PC-3 (cell line): ENCODE results near the gene NCL. TPM values are rescaled to one million over a fixed set of nuclear protein-coding genes. Genes with fewer than 3 reads are reported as not detected.

Source experiments
- ATAC-seq: fragments of 200-7000 bp; cut with Tn5 transposase; 2 replicates; pipeline ENCODE4 v1.9.1; 2020; ENCODE audit warnings: mild to moderate bottlenecking, moderate library complexity
- BruUV-seq: library from RNA; stranded (reverse); fragments of 400-500 nt; replicated peaks from 2 replicates; lab custom pipeline; 2021; lab: Mats Ljungman, UMichigan
- CTCF ChIA-PET: fragments of 300-600 bp; sonication (Branson Sonifier 250); formaldehyde crosslinking; loops from one replicate; lab custom pipeline; 2022; ENCODE audit warnings: antibody characterized with exemption; lab: Charles Lee
- POLR2A ChIA-PET: fragments of 300-600 bp; sonication (Branson Sonifier 250); formaldehyde crosslinking; loops from one replicate; lab custom pipeline; 2022; ENCODE audit warnings: antibody characterized with exemption; ENCODE audit not compliant: unreplicated experiment; lab: Charles Lee
- DNase-seq: peaks from one replicate; pipeline ENCODE4 v3.0.0-alpha.2; 2015
- H2AFZ ChIP-seq: fragments of 300-600 bp; sonication (generic); 2 replicates; pipeline ENCODE4 v1.6.0; 2016; ENCODE audit warnings: antibody characterized with exemption, low read length
- H3F3A ChIP-seq: fragments of 300-600 bp; sonication (generic); one replicate; pipeline ENCODE4 v1.6.0; 2017; ENCODE audit warnings: antibody characterized with exemption, low read length, control low read depth, mild to moderate bottlenecking; ENCODE audit not compliant: unreplicated experiment
- H3K27ac ChIP-seq: fragments of 300-600 bp; sonication (generic); 2 replicates; pipeline ENCODE4 v1.5.1; 2016; ENCODE audit warnings: mild to moderate bottlenecking, low read length
- H3K27me3 ChIP-seq: fragments of 300-600 bp; sonication (generic); 2 replicates; pipeline ENCODE4 v1.6.1; 2016; ENCODE audit warnings: low read length, mixed read lengths
- H3K36me3 ChIP-seq: fragments of 300-600 bp; sonication (generic); 2 replicates; pipeline ENCODE4 v1.6.1; 2016; ENCODE audit warnings: low read depth, mixed run types, low read length, mixed read lengths
- H3K4me1 ChIP-seq: fragments of 300-600 bp; sonication (generic); 2 replicates; pipeline ENCODE4 v1.5.1; 2016; ENCODE audit warnings: low read length; ENCODE audit not compliant: insufficient read depth
- H3K4me2 ChIP-seq: fragments of 300-600 bp; sonication (generic); 2 replicates; pipeline ENCODE4 v1.6.0; 2016; ENCODE audit warnings: low read length
- H3K4me3 ChIP-seq: fragments of 300-600 bp; sonication (generic); 2 replicates; pipeline ENCODE4 v1.5.1; 2016; ENCODE audit warnings: mild to moderate bottlenecking, low read length, mixed read lengths
- H3K79me2 ChIP-seq: fragments of 300-600 bp; sonication (generic); 2 replicates; pipeline ENCODE4 v1.6.1; 2017; ENCODE audit warnings: low read length, mixed read lengths
- H3K9ac ChIP-seq: fragments of 300-600 bp; sonication (generic); 2 replicates; pipeline ENCODE4 v1.6.0; 2016; ENCODE audit warnings: mild to moderate bottlenecking, low read length
- H3K9me2 ChIP-seq: fragments of 300-600 bp; sonication (generic); replicated peaks from 2 replicates; pipeline ENCODE4 v1.6.1; 2016; ENCODE audit warnings: mixed run types, low read length, mixed read lengths
- H3K9me3 ChIP-seq: fragments of 300-600 bp; sonication (generic); 2 replicates; pipeline ENCODE4 v1.6.1; 2016; ENCODE audit warnings: low read length, mixed read lengths
- H4K20me1 ChIP-seq: fragments of 300-600 bp; sonication (generic); 2 replicates; pipeline ENCODE4 v1.6.1; 2016; ENCODE audit warnings: low read length, mixed read lengths
- EZH2 ChIP-seq: fragments of 300-600 bp; sonication (generic); IDR thresholded peaks from one replicate; pipeline ENCODE4 v1.6.1; 2017; ENCODE audit warnings: antibody characterized with exemption, mild to moderate bottlenecking, low read length; ENCODE audit not compliant: unreplicated experiment
- EZH2phosphoT487 ChIP-seq: fragments of 300-600 bp; sonication (generic); IDR thresholded peaks from 2 replicates; pipeline ENCODE4 v1.6.1; 2018; ENCODE audit warnings: mild to moderate bottlenecking, antibody characterized with exemption, low read length, borderline replicate concordance
- intact Hi-C: fragments of 100-400 bp; cut with micrococcal nuclease; formaldehyde crosslinking; loops from 2 replicates; pipeline ENCODE4 v1.9.0; 2023
- total RNA-seq: library from RNA; depleted of rRNA; stranded (reverse); fragments of >200 nt; gene quantifications from 2 replicates; pipeline ENCODE4 v1.2.3, GENCODE V29; 2014
- TF ChIP-seq, protein P1 (sequence below): fragments of 300-600 bp; sonication (generic); conservative IDR thresholded peaks from 2 replicates; pipeline ENCODE4 v1.5.1; 2017; ENCODE audit warnings: antibody characterized with exemption, low read depth, mild to moderate bottlenecking, low read length

Gene NCL
- total RNA-seq, 1 experiment from 2014 or later: 430 TPM

DNA sequence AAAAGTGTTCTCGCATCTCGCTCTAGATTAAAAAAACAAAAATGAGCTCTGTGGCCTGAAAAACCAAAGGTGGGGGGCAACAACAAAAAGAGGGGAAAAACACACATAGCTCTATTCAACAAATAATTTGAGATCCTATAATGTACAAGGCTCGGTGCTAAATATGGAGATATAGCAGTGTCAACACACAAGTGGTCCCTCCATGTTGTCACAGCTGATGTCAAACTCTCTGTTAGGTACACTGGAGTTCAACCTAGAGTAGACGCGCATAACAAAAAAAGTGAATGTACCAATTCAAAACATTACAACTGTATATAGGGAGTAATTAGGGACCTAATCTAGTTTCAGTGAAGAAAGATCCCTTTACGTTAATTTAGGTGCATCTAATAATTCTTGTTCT is 5.9 kb downstream of the NCL start:
- Histone ChIP-seq H3K36me3 (peaks cover 99% of the 10 kb centered on the region), H3K27ac (no peak overlapping the region), H3K9me2 (no peaks in the 10 kb centered on the region), H3K9me3 (no peaks in the 10 kb centered on the region), H3K9ac (no peak overlapping the region), H3K27me3 (no peaks in the 10 kb centered on the region), H3F3A (peaks cover 63% of the 10 kb centered on the region), H3K4me1 (peaks cover 14% of the 10 kb centered on the region), H3K4me2 (no peak overlapping the region), H3K4me3 (no peak overlapping the region), H3K79me2 (peaks cover 56% of the 10 kb centered on the region), H4K20me1 (peaks cover 78% of the 10 kb centered on the region), H2AFZ (no peak overlapping the region)
- ChIA-PET CTCF (no interaction called here), POLR2A (no interaction called here)
- intact Hi-C loops: no loop called here
- TF ChIP-seq, protein P1, sequence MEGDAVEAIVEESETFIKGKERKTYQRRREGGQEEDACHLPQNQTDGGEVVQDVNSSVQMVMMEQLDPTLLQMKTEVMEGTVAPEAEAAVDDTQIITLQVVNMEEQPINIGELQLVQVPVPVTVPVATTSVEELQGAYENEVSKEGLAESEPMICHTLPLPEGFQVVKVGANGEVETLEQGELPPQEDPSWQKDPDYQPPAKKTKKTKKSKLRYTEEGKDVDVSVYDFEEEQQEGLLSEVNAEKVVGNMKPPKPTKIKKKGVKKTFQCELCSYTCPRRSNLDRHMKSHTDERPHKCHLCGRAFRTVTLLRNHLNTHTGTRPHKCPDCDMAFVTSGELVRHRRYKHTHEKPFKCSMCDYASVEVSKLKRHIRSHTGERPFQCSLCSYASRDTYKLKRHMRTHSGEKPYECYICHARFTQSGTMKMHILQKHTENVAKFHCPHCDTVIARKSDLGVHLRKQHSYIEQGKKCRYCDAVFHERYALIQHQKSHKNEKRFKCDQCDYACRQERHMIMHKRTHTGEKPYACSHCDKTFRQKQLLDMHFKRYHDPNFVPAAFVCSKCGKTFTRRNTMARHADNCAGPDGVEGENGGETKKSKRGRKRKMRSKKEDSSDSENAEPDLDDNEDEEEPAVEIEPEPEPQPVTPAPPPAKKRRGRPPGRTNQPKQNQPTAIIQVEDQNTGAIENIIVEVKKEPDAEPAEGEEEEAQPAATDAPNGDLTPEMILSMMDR: no peak
- no peak for TF ChIP-seq EZH2
- no peak for TF ChIP-seq EZH2phosphoT487
- no TSS peak for BruUV-seq
- DNase-seq (no peak), ATAC-seq (no peak)

DNA sequence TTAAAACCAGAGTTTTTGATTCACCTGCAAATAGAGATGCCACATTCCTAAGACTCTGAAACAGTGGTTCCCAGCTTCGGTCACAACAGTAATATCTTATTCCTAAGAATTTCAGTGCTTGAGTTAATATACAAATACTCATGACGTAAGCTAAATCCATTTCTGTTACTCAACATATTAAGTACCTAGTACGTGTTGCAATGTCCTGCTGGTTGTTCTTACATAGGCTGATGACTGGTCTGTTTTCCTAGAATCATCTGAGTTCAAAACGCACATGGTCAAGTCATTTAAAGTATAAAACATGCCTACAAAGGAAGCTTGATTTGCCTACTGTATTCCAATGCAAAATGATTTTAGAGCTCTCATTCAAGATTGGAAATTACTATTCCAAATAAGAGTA is 7.2 kb downstream of the NCL start:
- Histone ChIP-seq H3K4me1 (peaks cover 7% of the 10 kb centered on the region), H3K9ac (no peak overlapping the region), H3K27ac (no peak overlapping the region), H3K27me3 (no peaks in the 10 kb centered on the region), H3K9me3 (no peaks in the 10 kb centered on the region), H3K4me2 (no peak overlapping the region), H3F3A (peaks cover 68% of the 10 kb centered on the region), H4K20me1 (peaks cover 65% of the 10 kb centered on the region), H3K4me3 (no peak overlapping the region), H3K79me2 (peaks cover 44% of the 10 kb centered on the region), H3K36me3 (peaks cover 95% of the 10 kb centered on the region), H2AFZ (no peak overlapping the region), H3K9me2 (no peaks in the 10 kb centered on the region)
- CTCF ChIA-PET: no interaction called here
- POLR2A ChIA-PET: interaction anchor here (0.6 kb wide), 1 partner anchor 51 kb away, joined by 4 read pairs; no protein-coding TSS in a partner anchor
- ATAC-seq: no peak
- intact Hi-C loops: no loop called here
- TF ChIP-seq, protein P1: no peak
- TF ChIP-seq EZH2 (no peak), EZH2phosphoT487 (no peak)
- BruUV-seq: no TSS peak
- no peak for DNase-seq

DNA sequence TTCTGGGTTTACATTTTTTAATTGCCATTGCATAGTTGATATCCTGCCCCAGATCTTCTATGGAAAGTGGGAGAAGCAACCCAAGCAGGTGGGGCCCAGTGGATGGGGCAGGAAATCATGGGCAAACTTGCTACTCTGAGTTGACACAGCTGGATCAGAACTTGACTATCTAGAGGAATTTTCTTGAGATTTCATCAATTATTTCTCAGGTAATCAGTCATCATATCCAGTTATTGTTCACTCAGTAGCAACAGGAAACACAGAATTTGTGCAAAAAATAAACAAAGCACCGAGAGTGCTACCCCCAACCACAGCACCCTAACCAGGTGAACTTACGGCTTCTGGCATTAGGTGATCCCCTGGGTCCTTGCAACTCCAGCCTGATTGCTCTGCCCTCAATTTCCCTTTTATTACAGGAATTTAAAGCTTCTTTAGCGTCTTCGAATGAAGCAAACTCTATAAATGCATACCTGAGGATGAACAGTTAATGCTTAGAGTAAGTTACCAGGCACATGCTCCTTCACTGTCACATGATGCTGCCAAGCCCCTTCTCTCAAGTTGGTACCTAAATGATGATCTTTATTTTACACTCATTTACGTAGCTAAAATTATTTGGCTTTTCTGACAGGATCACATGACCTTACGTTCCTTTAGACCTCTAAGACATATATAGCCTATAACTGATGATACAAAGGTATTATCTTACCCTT is 7.8 kb downstream of the NCL start:
- peaks cover 58% of the 10 kb centered on the region for H4K20me1 ChIP-seq
- intact Hi-C loops: no loop called here
- DNase-seq (no peak), ATAC-seq (no peak)
- H3K27me3 ChIP-seq: no peaks in the 10 kb centered on the region
- peaks cover 37% of the 10 kb centered on the region for H3K79me2 ChIP-seq
- no peak overlapping the region for H2AFZ ChIP-seq
- H3K9me2 ChIP-seq: no peaks in the 10 kb centered on the region
- POLR2A ChIA-PET: interaction anchor here (0.6 kb wide), 1 partner anchor 50 kb away, joined by 4 read pairs; no protein-coding TSS in a partner anchor
- H3F3A ChIP-seq: peaks cover 62% of the 10 kb centered on the region
- H3K9ac ChIP-seq: no peak overlapping the region
- CTCF ChIA-PET: no interaction called here
- H3K4me3 ChIP-seq: no peak overlapping the region
- no TSS peak for BruUV-seq
- peaks cover 91% of the 10 kb centered on the region for H3K36me3 ChIP-seq
- H3K4me1 ChIP-seq: 0 out of 2 replicates have a peak, but pooled peaks cover under 1% of the 10 kb centered on the region
- no peak overlapping the region for H3K4me2 ChIP-seq
- no peak overlapping the region for H3K27ac ChIP-seq
- no peaks in the 10 kb centered on the region for H3K9me3 ChIP-seq
- TF ChIP-seq EZH2: no peak
- no peak for TF ChIP-seq EZH2phosphoT487
- TF ChIP-seq, protein P1: no peak
